GM10847 (cell line): ENCODE results near the gene GNGT1.

Source experiments
- POLR2A ChIP-seq: IDR thresholded peaks from 2 replicates; pipeline ENCODE4 v1.6.1; 2011; ENCODE audit not compliant: insufficient read length; ENCODE audit errors: extremely low read depth

GNGT1 gene

GRCh38 chr7:93906267-93906666 lies at the start of gene GNGT1:
TSS of gene GNGT1 (plus strand) at chr7:93906567. CDS start at chr7:93906747, 180 bp downstream.
- TF ChIP-seq POLR2A, result no peak

- no peak for TF ChIP-seq POLR2A
These were observed 47.5 kb upstream of the GNGT1 start for GRCh38 chr7:93858857-93859256.

- TF ChIP-seq POLR2A, result no peak
These were observed 46.1 kb upstream of the GNGT1 start for GRCh38 chr7:93860261-93860660.

GRCh38 chr7:93861325-93861949 lies 44.9 kb upstream of the GNGT1 start:
- no peak for TF ChIP-seq POLR2A

GRCh38 chr7:93862651-93863050 lies 43.7 kb upstream of the GNGT1 start:
- TF ChIP-seq POLR2A, result no peak

- no peak for TF ChIP-seq POLR2A
These were observed 39.5 kb upstream of the GNGT1 start for GRCh38 chr7:93866886-93867285.

- no peak for TF ChIP-seq POLR2A
These were observed 32.3 kb upstream of the GNGT1 start for GRCh38 chr7:93873998-93874574.

GRCh38 chr7:93877742-93878141 lies 28.6 kb upstream of the GNGT1 start:
- TF ChIP-seq POLR2A, result no peak

- TF ChIP-seq POLR2A, result no peak
These were observed 27.0 kb upstream of the GNGT1 start for GRCh38 chr7:93879356-93879755.

- no peak for TF ChIP-seq POLR2A
These were observed 23.9 kb upstream of the GNGT1 start for GRCh38 chr7:93882468-93882867.

GRCh38 chr7:93883078-93883916 lies 23.1 kb upstream of the GNGT1 start:
- no peak for TF ChIP-seq POLR2A

GRCh38 chr7:93883917-93884345 lies 22.4 kb upstream of the GNGT1 start:
- no peak for TF ChIP-seq POLR2A

GRCh38 chr7:93884541-93884940 lies 21.8 kb upstream of the GNGT1 start:
- no peak for TF ChIP-seq POLR2A

- TF ChIP-seq POLR2A, result no peak
These were observed 17.1 kb upstream of the GNGT1 start for GRCh38 chr7:93889261-93889660.

GRCh38 chr7:93890041-93890463 lies 16.3 kb upstream of the GNGT1 start:
- no peak for TF ChIP-seq POLR2A

- no peak for TF ChIP-seq POLR2A
These were observed 15.8 kb upstream of the GNGT1 start, which contains the start of gene TFPI2 for GRCh38 chr7:93890464-93891068. TSS of gene TFPI2 (minus strand) at chr7:93890753. CDS start at chr7:93890678, 75 bp downstream.
